ENCODE data around the gene FCAMR.

DNA sequence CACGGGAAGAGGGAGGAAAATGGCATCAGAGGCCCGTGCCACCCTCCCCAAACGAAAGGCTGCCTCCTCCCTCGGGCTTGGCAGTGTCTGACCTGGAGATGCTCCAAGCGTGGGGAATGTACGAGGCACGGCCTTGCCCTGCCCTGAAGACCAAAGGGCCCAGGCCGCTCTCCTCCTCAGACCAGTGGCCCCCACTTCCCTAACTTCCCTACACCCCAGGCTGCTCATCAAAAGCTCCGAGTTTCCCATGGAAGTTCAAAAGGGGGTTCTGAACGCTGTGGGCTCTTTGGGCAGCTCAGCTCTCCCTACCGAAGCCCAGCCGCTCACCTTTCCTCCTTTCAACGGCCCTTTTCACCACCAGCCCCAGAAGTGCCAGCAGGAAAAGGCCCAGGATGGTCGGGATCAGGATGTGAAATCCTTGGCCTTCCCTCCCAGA is 60.4 kb downstream of the FCAMR start:
- TF ChIP-seq EZH2 (IDR thresholded peaks at IDR 0.05; ENCODE audit: insufficient read depth, poor library complexity, severe bottlenecking) (no peak), EZH2phosphoT487 (IDR thresholded peaks at IDR 0.05; ENCODE audit: insufficient read depth, low read depth) (no peak)

All from GM23248 (cell line).